HepG2 (cell line): Measurements from ENCODE around the gene RIPOR3.

Experiments
- CENPT ChIP-seq: sonication (generic); formaldehyde crosslinking; IDR thresholded peaks from 2 replicates; pipeline ENCODE4 v1.8.0; 2022; ENCODE audit warnings: low read depth, mild to moderate bottlenecking, moderate library complexity, missing genetic modification reagents
- HDAC2 ChIP-seq: sonication (generic); formaldehyde crosslinking; IDR thresholded peaks from 2 replicates; pipeline ENCODE4 v1.4.0; 2020; ENCODE audit warnings: missing genetic modification reagents
- NFYB ChIP-seq: sonication (generic); formaldehyde crosslinking; IDR thresholded peaks from 2 replicates; pipeline ENCODE4 v1.4.0; 2020; ENCODE audit warnings: missing genetic modification reagents
- PBX2 ChIP-seq: IDR thresholded peaks from 2 replicates; pipeline ENCODE4 v1.6.1; 2016; ENCODE audit warnings: control low read depth
- SKIL ChIP-seq: sonication (generic); formaldehyde crosslinking; IDR thresholded peaks from 2 replicates; pipeline ENCODE4 v1.8.0; 2022; ENCODE audit warnings: missing genetic modification reagents, mild to moderate bottlenecking, moderate library complexity, borderline replicate concordance
- TBP ChIP-seq: sonication (generic); formaldehyde crosslinking; IDR thresholded peaks from 2 replicates; pipeline ENCODE4 v1.5.0; 2020; ENCODE audit warnings: missing genetic modification reagents
- ZBTB33 ChIP-seq: sonication (generic); formaldehyde crosslinking; IDR thresholded peaks from 2 replicates; pipeline ENCODE4 v1.4.0; 2020; ENCODE audit warnings: missing genetic modification reagents
- ZNF296 ChIP-seq: sonication (generic); formaldehyde crosslinking; conservative IDR thresholded peaks from 2 replicates; pipeline ENCODE4 v1.5.0; 2020; ENCODE audit warnings: mild to moderate bottlenecking, missing genetic modification reagents
- ZNF354B ChIP-seq: sonication (generic); formaldehyde crosslinking; IDR thresholded peaks from 2 replicates; pipeline ENCODE4 v1.8.0; 2022; ENCODE audit warnings: mild to moderate bottlenecking, missing genetic modification reagents
- ZNF746 ChIP-seq: sonication (generic); formaldehyde crosslinking; IDR thresholded peaks from 2 replicates; pipeline ENCODE4 v1.8.0; 2022; ENCODE audit warnings: mild to moderate bottlenecking, missing genetic modification reagents
- ZNF850 ChIP-seq: sonication (generic); formaldehyde crosslinking; conservative IDR thresholded peaks from 2 replicates; pipeline ENCODE4 v1.9.0; 2021; ENCODE audit warnings: mild to moderate bottlenecking, missing genetic modification reagents
- ZSCAN20 ChIP-seq: sonication (generic); formaldehyde crosslinking; IDR thresholded peaks from 2 replicates; pipeline ENCODE4 v1.4.0; 2020; ENCODE audit warnings: missing genetic modification reagents, mild to moderate bottlenecking, borderline replicate concordance
- TF ChIP-seq, protein P1 (sequence below): sonication (generic); formaldehyde crosslinking; IDR thresholded peaks from 2 replicates; pipeline ENCODE4 v1.5.1; 2020; ENCODE audit warnings: mild to moderate bottlenecking, missing genetic modification reagents, moderate library complexity
- TF ChIP-seq, protein P2 (sequence below): sonication (generic); formaldehyde crosslinking; IDR thresholded peaks from 2 replicates; pipeline ENCODE4 v1.5.0; 2020; ENCODE audit warnings: mild to moderate bottlenecking, missing genetic modification reagents, moderate library complexity

GRCh38 chr20:50609438-50609989 lies 81.8 kb downstream of the RIPOR3 start:
- TF ChIP-seq ZNF354B (CRISPR knock-in tag), result no peak
- TF ChIP-seq ZNF296, result no peak
- no peak for TF ChIP-seq TBP (CRISPR knock-in tag)
- no peak for TF ChIP-seq CENPT
- no peak for TF ChIP-seq HDAC2 (CRISPR knock-in tag)
- no peak for TF ChIP-seq ZSCAN20 (CRISPR knock-in tag)
- no peak for TF ChIP-seq PBX2
- TF ChIP-seq, protein P1, sequence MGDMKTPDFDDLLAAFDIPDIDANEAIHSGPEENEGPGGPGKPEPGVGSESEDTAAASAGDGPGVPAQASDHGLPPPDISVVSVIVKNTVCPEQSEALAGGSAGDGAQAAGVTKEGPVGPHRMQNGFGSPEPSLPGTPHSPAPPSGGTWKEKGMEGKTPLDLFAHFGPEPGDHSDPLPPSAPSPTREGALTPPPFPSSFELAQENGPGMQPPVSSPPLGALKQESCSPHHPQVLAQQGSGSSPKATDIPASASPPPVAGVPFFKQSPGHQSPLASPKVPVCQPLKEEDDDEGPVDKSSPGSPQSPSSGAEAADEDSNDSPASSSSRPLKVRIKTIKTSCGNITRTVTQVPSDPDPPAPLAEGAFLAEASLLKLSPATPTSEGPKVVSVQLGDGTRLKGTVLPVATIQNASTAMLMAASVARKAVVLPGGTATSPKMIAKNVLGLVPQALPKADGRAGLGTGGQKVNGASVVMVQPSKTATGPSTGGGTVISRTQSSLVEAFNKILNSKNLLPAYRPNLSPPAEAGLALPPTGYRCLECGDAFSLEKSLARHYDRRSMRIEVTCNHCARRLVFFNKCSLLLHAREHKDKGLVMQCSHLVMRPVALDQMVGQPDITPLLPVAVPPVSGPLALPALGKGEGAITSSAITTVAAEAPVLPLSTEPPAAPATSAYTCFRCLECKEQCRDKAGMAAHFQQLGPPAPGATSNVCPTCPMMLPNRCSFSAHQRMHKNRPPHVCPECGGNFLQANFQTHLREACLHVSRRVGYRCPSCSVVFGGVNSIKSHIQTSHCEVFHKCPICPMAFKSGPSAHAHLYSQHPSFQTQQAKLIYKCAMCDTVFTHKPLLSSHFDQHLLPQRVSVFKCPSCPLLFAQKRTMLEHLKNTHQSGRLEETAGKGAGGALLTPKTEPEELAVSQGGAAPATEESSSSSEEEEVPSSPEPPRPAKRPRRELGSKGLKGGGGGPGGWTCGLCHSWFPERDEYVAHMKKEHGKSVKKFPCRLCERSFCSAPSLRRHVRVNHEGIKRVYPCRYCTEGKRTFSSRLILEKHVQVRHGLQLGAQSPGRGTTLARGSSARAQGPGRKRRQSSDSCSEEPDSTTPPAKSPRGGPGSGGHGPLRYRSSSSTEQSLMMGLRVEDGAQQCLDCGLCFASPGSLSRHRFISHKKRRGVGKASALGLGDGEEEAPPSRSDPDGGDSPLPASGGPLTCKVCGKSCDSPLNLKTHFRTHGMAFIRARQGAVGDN (CRISPR knock-in tag), result no peak
- TF ChIP-seq SKIL, result no peak
- TF ChIP-seq NFYB (CRISPR knock-in tag), result no peak
- no peak for TF ChIP-seq ZBTB33 (CRISPR knock-in tag)
- no peak for TF ChIP-seq ZNF746 (CRISPR knock-in tag)
- TF ChIP-seq ZNF850 (CRISPR knock-in tag), result no peak
- TF ChIP-seq, protein P2, sequence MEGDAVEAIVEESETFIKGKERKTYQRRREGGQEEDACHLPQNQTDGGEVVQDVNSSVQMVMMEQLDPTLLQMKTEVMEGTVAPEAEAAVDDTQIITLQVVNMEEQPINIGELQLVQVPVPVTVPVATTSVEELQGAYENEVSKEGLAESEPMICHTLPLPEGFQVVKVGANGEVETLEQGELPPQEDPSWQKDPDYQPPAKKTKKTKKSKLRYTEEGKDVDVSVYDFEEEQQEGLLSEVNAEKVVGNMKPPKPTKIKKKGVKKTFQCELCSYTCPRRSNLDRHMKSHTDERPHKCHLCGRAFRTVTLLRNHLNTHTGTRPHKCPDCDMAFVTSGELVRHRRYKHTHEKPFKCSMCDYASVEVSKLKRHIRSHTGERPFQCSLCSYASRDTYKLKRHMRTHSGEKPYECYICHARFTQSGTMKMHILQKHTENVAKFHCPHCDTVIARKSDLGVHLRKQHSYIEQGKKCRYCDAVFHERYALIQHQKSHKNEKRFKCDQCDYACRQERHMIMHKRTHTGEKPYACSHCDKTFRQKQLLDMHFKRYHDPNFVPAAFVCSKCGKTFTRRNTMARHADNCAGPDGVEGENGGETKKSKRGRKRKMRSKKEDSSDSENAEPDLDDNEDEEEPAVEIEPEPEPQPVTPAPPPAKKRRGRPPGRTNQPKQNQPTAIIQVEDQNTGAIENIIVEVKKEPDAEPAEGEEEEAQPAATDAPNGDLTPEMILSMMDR (CRISPR knock-in tag), result no peak
